HG03280 (cell line): ENCODE measurements around the gene C16orf92.
A peak's percentile ranks its signal among the peaks of the same experiment; 100 is the strongest.
"Not testable (repeated sequence)": the region's sequence is repeated elsewhere in the genome, so short reads cannot be mapped to it uniquely, and the experiment has no call there.

Experiments
- ATAC-seq: cut with Tn5 transposase; IDR thresholded peaks from one replicate; pipeline ENCODE4 v1.9.1; 2021; ENCODE audit warnings: mild to moderate bottlenecking, moderate library complexity; ENCODE audit not compliant: unreplicated experiment

C16orf92 gene

DNA sequence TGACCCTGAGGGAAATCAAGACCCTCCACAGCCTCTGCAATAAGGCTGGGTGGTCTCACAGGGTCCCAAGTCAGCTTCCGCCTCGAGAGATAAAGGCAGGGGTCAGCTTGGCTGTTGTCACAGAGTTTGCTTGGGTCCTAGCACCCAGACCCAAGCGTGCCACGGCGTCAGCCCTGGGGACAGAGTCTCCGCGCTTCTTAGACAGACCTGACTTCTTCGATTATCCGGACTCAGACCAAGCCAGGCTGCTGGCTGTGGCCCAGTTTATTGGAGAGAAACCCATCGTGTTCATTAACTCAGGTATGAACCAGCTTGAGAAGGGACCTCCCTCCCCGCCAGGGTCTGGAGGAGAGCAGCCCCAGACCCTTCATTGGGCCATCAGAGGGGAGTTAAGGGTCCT, 588 bp downstream of the C16orf92 start:
- ATAC-seq: no peak

DNA sequence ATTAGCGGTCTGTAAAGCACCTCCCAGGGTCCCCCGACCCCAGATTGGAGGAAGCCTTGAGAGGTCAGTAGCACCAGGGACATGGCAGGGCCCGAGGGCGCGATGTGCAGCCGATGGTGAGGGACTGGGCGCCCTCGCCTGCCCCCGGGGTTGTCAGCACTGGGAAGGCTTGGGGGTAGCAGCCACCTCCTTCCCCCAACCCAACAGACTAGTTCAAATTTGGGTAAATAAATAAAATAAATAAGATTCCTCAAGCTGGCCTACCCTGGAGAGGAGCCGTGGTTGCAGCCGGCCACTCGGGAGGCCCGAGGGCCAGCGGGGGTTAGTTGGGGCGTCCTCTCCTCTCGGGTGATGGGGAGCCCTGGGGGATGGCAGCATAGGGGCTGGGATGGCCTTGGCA, 1.5 kb downstream of the C16orf92 start:
- ATAC-seq: no peak

DNA sequence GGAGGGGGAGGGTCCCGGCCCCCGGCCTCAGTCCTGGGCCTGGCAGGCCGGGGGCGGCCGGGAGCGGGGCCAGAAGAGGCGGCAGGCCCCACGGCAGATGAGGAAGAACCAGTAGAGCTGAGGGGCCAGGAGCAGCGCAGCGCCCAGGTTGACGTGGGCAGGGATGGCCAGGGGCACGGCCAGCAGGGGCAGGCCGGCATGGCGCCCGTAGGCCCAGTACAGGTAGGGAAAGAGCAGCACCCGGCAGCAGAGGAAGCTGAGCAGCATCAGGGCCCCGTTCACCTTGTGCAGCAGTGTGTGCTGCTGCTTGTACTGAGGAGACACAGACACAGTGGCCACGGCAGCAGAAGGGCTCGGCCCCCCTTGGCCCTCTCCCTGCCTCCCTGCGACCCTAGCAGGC, 2.2 kb downstream of the C16orf92 start:
- no peak for ATAC-seq

DNA sequence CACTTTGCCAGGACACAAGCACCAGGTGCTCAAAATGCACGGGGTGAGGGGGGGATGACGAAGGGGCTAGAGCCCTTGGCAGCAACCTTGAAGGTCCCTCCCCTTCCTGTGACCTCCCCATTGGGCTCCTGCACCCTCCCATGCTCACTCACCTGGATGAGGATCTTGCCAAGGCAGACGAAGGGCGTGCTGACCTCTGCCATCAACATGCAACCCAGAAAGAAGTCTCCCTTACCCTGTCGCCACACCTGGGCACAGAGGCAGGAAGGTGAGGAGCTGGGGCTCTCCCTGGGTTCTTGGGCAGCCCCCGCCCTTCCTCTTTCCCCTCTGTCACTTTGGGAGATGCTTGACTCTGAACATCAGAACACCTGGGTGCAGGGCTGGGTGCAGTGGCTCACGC, 2.6 kb downstream of the C16orf92 start:
- ATAC-seq: no peak

DNA sequence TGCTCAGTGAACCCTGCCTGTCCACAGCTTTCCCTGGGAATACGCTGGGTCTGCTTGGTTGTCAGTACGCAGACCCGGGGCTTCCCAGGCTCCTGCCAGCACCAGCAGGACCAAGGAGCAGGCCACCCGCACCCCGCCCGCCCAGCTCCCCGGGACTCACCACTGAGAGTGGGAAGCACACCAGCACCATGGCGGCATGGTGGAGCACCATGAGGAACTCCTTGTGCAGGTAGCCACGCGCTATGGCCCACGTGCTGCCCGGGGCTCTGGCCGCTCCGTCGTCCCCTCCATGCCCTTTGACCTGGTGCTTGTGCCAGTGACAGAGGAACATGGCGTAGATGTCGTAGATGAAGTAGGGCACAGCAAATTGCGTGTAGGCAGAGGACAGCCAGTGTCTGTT, 3.5 kb downstream of the C16orf92 start:
- ATAC-seq: no peak

DNA sequence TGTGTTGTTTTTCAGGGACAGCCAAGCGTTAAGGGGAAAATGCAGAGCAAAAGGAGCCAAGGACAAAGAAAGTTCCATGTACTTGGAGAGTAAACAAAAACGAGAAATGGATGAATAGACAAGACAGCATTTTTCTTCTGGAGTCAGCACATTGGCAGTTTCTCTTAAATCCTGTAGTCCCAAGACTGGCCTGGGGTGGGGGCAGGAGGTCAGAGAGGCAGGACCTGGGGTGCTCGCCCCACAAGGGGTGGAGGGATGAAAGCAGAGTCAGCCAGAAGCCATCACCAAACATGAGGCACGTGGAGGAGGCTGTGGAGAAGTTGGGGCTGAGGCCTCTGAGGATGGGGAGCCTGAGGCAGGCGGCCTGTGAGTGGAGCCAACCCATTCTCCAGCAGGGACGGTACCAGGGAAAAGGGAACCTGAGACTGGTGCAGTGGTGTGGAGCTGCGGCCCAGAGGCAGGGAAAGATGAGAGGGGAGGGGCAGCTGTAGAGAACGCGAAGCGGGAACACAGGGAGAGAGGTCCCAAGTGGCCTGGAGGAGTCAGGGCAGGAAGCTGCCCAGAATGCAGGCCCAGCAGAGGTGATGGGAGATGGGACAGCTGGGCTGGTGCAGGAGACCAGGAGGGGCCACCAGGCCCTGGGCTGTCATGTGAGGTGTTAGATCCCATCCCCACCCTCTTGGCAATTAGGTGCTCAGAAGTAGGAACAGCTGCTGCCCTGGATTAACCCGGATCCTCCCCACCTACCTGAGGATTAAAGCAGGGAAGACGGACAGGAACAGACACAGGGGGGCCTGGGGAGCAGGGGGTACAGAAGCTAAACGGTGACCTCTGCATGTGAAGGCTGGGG, 4.8 kb downstream of the C16orf92 start:
- no peak for ATAC-seq

DNA sequence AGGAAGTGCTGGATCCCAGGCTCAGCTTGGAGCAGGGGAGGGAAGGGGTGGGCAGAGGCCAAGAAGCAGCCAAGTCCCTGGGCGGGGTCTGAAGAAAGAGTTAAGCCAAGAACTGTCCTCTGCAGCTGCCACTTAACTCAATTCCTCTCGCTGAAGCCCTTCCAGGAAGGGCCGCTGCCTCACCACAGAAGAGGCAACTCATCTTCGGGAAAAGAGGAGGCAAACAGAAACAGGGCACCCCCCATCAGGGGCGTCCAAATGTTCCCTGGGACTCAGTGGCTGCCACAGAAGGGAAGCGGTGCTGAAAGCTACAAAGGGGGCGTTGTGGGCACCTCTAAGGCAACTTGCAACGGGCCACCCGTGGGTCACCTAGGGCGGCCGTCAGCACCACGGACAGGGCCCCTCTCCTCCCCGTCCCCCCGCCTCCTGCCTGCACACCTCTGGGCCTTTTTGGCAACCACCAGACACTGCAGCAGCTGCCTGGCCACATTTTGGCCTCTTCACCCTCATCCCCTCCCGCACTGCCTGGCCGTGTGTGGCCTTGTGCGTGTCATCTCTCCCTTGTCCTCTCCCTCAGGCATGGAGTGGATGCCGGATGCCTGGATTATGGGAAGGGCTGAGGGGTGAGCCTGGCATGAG, 5.6 kb downstream of the C16orf92 start:
- no peak for ATAC-seq

DNA sequence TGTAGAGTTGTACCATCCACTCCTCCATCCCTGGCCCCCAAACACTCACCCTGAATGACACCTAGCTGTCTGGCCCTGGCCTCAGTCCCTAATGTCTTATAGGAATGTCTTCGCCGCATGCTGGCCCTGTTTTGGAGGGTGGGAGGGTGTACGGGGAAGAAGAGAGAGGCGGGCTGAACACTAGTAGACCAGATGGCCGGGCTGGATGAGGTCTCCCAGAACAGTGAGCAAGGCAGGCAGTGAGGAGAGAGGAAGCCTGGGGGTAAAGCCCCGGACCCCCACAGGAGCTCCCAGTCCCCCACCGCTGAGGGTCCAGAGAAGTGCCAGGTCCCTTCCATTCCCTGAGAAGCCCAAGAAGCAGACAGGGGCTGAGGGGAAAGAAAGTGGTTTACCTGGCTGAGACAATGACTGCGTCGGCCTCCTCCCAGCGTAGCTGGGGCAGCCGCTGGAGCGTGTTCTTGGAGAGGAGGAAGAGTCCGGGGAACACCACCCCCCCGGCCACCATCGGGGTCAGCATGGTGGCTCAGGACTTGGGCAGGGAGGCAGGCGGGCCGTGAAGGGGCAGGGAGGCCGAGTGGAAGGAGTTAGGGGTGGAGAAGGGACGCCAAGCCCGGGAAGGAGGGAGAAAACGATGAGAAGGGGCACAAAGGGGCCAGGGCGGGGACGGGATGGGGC, 7.2 kb downstream of the C16orf92 start:
- no peak for ATAC-seq

DNA sequence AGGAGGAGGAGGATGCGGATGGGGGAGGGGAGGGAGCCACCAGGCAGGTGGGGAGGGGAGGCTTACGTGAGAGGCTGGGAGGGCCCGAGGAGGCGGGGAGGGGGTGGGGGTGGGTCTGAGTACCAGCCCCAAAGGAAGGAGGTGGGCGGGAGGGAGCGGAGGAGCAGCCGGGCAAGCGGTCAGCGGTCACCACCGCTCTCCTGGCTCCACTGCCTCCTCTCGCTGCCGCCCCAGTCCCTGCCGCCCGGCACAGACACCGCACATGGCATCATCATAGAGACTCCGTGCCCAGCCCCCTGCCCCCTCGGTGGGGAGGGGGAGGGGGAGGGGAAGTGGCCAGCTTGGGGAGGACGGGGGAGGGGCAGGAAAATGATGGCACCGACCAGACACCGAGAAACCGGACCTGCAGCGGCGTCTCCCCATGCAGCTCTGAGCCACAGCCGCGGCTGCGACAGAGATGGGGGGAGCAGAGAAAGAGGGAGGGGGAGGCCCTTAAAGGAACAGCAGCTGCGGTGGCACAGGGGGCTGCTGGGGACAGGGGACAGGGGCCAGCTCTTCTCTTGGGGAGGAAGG, 7.9 kb downstream of the C16orf92 start, which contains the start of gene TLCD3B:
TLCD3B (minus strand) TSS at position 431 of the 573 bp plus-strand sequence. CDS start 744 bp downstream, outside the sequence.
- ATAC-seq: no peak

DNA sequence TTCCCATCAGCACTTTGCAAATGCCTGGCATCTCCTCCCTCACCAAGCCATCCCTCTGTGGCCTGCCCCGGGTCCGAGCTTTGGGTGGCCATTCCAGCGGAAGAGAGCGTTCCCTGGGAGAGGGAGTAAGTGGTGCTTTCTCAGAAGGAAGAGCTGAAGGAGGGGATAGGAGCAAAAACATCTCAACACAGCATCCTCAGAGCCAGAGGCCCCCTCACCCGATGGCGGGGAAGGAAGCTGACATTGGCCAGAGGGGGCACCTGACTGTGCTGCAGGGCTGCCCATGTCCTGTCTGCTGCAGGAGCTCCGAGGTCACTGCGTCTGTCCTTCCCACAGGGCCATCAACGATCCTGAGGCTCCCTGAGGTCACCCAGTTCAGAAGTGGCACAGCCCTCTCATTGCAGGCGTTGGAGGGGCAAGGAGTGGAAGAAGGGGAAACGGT, 8.5 kb downstream of the C16orf92 start:
- no peak for ATAC-seq

DNA sequence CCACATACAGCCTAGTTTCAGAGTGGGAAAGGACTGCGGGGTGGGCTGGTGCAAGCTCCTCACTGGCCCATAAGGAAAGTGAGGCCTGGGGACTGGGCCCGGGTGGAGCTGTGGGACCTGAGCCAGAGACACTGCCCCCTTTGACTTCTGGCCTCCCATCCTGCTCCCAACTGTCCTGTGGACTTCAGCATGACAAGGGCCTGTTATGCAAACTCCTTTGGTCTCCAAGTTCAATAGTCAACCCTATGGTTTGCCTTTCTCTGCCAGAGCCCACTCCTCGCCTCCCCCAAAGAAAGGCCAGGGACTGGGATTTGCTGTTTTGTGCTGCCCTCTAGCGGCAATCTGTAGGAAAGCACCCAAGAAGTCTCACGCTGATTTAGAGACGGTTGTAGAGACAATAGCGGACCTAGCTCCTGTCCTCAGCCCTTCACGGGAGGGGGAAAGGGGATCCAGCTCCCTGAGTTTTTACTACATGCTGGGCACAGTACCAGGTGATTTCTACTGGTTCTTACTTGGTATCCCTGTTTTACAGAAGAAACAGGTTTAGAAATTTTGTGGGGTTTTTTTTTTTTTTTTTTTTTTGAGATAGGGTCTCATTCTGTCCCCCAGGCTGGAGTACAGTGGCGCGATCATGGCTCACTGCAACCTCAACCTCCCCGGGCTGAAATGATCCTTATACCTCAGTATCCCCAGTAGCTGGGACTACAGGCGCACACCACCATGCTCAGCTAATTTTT, 9.3 kb downstream of the C16orf92 start:
- ATAC-seq: no peak

DNA sequence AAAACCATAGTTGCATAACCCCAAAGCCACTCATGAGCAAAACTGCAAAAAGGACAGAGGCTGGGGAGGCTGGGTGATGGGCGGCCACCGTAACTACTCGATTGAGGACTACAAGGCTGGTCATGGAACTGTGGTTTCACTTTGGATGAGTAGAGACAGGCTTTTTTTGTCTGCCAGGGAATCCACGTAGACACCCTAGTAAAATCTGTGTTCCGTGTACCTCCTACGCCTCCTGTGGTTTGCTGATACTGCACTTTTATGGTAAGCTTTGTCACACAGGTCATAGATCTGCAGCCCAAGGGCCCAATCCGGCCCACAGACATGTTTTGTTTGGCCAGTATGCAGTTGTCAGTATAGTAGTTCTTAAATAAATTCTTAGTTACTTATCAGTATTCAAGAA, 10.3 kb downstream of the C16orf92 start:
- ATAC-seq: no peak

DNA sequence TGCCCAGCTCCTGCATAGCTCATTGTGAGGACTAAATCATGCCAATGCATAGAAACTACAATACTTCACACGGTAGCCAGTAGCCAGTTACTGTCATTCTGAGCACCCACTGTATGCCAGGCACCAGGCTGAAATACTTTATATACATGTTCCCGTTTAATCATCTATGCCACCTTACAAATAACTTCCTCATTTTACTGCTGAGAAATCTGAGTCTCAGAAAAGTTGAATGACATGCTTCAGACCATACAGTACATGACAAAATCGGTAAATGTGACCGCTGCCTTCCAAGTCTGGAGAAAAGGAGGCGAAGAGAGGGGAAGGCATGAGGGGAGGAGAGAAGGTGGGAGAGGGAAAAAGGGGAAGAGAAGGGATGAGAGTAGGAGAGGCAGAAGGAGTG, 17.2 kb downstream of the C16orf92 start:
- no peak for ATAC-seq

DNA sequence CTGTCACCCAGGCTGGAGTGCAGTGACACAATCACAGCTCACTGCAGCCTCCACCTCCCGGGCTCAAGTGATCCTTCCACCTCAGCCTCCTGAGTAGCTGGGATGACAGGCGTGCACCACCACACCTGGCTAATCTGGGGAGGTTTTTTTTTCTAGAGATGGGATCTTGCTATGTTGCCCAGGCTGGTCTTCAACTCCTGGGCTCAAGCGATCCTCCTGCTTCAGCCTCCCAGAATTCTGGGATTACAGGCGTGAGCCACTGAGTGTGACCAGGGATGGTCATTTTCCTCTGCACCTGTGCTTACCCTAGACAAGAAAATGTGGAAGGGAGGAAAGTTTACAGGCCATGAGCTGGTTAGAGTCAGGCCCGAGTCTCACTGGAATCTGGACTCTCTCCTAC, 17.7 kb downstream of the C16orf92 start:
- not testable (repeated sequence) for ATAC-seq

DNA sequence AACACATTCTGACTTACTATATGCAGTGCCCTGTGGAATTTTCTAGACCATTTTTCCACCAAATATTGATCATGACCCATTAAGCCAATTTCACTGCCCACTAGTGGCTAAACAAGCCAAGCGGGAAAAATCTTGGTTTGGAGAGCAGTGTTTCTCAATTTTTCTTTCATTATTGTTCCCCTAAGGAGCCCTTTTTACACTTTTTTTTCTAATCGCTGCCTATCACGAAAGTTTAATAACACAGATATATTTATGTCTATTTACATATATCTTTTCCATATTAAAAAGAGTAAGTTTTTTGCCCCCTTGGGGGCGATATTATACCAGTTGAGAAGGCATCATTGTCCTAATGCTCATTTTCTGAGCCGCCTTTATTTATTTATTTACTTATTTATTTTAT, 18.8 kb downstream of the C16orf92 start:
- no peak for ATAC-seq

DNA sequence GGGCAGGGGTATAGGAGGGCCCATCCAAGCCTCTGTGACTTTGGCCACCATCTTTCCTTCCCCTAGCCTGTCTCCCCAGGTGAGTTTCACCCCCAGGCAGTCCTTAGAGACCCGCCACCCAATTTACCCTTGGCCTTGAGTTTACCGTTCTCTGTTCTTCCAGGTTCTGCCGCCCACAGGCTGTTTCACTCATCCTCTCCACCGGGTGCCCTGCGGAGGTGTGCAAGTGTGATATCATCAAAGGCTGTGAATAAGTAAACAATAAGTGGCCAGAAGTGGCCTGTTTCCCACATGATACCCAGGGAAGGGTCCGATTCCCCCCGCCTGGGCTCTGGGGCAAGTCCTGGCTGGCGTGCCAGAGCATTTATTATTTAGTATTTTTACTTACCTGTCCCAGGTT, 23.2 kb downstream of the C16orf92 start:
- ATAC-seq: no peak

DNA sequence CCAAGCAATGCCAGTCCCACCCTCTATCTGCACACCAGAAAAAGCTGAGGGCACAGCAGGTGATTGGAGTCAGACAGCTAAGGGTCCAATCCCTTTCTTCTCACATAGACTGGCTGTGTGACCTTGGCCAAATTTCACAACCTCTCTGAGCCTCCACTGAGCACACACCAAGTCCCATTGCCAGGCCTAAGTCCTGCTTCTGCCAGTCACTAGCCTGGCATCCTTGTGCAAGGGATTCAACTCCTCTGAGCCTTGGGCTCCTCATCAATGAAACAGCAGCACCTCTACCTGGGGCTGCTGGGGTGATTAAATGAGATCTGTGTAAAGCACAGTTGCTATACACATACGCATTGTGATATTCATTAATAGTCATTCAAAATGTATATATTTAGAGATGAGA, 23.6 kb downstream of the C16orf92 start:
- no peak for ATAC-seq

DNA sequence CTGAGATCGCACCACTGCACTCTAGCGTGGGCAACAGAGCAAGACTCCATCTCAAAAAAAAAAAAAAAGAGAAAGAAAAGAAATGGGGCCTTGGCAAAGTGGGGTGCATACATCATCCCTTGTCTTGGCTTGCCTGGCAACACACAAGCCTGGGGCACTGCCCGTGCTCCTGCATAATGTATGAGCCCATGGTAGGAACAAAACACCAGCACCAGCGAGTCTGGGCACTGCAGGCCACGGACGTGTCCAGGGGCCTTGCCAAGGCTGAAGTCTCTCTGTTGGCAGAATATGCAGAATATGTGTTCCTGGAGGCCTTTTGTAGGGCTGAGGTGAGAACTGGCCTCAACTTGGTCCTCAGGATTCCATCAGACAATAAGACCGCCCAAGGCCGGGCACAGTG, 26.9 kb downstream of the C16orf92 start:
- ATAC-seq: no peak

DNA sequence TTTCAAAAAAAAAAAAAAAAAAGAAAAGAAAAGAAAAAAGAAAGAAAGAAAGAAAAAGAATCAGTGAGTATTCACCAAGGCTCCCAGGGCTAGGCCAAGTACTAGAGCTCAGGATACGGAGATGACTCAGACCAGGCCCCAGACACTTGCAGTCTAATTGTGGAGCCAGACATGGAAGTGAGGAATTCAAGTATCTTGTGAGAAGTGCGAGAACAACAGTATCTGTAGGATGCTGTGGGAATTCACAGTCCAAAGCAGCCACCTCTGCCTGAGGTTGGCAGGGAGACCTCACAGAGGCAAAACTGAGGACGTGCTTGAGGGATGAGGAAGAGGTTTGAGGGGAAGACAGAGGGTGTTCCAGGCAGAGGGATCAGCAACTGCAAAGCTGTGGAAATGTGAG, 28.5 kb downstream of the C16orf92 start:
- no peak for ATAC-seq

DNA sequence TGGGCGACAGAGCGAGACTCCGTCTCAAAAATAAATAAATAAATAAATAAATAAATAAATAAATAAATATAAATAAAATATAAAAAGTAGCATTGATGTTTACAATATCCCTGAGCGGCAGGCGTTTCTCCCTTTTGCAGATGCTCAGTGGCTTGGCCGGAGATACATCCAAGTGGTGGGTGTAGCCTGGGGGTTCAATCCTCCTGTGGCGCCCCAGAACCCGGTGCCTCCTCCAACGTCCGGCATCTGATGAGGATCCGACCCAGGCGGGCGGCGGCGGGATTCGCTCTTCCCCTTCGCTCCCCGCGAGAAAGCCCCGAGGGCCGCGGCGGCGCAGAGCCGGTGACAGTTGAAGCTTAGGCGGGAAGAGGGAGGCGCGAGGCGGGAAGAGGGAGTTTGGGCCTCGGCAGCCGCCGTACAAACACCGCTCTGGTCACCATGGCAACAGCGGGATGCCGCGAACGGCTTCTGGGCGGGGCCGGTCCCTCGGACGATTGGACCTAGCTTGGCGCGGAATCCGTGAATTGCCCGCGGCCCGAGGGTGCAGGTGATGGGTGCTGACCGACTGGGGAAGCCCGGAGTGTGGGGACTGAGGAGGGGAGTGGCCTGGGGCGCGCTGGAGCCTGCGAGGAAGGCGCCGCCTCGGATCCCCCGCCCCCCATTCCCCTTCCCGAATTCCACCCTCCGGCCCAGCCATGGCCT, 29.8 kb downstream of the C16orf92 start:
- ATAC-seq: peak; percentile 85
